Heart right ventricle (tissue), 16 donors: Measurements from ENCODE around the gene TBC1D8B. TPM values are rescaled to one million over a fixed set of nuclear protein-coding genes. Genes with fewer than 3 reads are reported as not detected.

Experiments
- ATAC-seq, 8 donors: fragments of 200-7000 bp; cut with Tn5 transposase; one replicate each; pipeline ENCODE4 v1.9.1; 2020; ENCODE audit warnings: mild to moderate bottlenecking in 8 of 8, moderate library complexity in 8 of 8, moderate number of reproducible peaks in 1 of 8
- DNase-seq, 2 donors: peaks; one replicate each; pipeline ENCODE4 v3.0.0-alpha.2; 2020
- H3K27ac ChIP-seq, 10 donors: fragments of 200-600 bp; sonication (generic) in 2 of 10; one replicate each; pipeline versions ENCODE4 v1.5.0 to v1.8.0; 2020 to 2022; ENCODE audit warnings: mild to moderate bottlenecking in 3 of 10
- H3K27me3 ChIP-seq, 7 donors: fragments of 200-600 bp; one replicate each; pipeline ENCODE4 v1.8.0; 2021 to 2022; ENCODE audit warnings: mild to moderate bottlenecking in 2 of 7
- H3K36me3 ChIP-seq, 9 donors: fragments of 200-600 bp; sonication (generic) in 1 of 9; one replicate each; pipeline versions ENCODE4 v1.5.0 to v1.8.0; 2020 to 2022; ENCODE audit warnings: mild to moderate bottlenecking in 2 of 9
- H3K4me1 ChIP-seq, 9 donors: fragments of 200-600 bp; sonication (generic) in 1 of 9; one replicate each; pipeline versions ENCODE4 v1.5.0 to v1.8.0; 2020 to 2022; ENCODE audit warnings: mild to moderate bottlenecking in 4 of 9
- H3K4me3 ChIP-seq, 10 donors: fragments of 200-600 bp; sonication (generic) in 2 of 10; one replicate each; pipeline versions ENCODE4 v1.5.0 to v1.8.0; 2020 to 2022; ENCODE audit warnings: mild to moderate bottlenecking in 7 of 10, moderate library complexity in 2 of 10
- H3K9me3 ChIP-seq, 11 donors: fragments of 200-600 bp in 10 of 11; sonication (generic) in 2 of 11; one replicate each; pipeline versions ENCODE4 v1.5.0 to v1.8.0; 2013 to 2022; ENCODE audit warnings: mild to moderate bottlenecking in 2 of 11, control low read depth in 1 of 11, moderate library complexity in 1 of 11
- WGBS, 2 donors: extraction: QIAGEN DNeasy Blood & Tissue Kit; methylation state at CpG; one replicate each; pipeline ENCODE4 v1.1.7; 2013; ENCODE audit warnings: inconsistent platforms in 1 of 2; 5-methylcytosine and 5-hydroxymethylcytosine counted together
- intact Hi-C, 10 donors: fragments of 100-400 bp; cut with DNase I; formaldehyde crosslinking; loops; one replicate each; pipeline versions ENCODE4 v1.11.1 to v1.14.2; 2022
- polyA plus RNA-seq, 2 donors: library from polyadenylated mRNA; stranded (reverse); fragments of 200-250 nt; gene quantifications; one replicate each; pipeline ENCODE4 v1.2.3, GENCODE V29; 2013
- total RNA-seq, 10 donors: library from RNA; stranded (reverse); fragmentation: NEBNext Ultra II Directional in 3 of 10; extraction: Animal tissue kit (Norgen Biotek cat#: 25700) in 3 of 10; gene quantifications; one replicate each; pipeline versions ENCODE4 v1.2.1 to v1.2.4, GENCODE V29; 2021 to 2023
- TF ChIP-seq, protein P1 (sequence below), 9 donors: fragments of 200-600 bp; sonication (generic) in 2 of 9; IDR thresholded peaks; one replicate each; pipeline versions ENCODE4 v1.5.0 to v1.8.0; 2021 to 2022; ENCODE audit warnings: antibody characterized with exemption in 9 of 9, mild to moderate bottlenecking in 5 of 9, moderate library complexity in 1 of 9
- donor health status: Arrhythmogenic right ventricular cardiomyopathy.
- donor health status: ischemic (EF 13 %, LVEDD 7.1; RV severe dilation, severe dysfunction).
- donor health status: healthy with polysubstance abuse.
- donor health status: DM: no; HTN: yes; CAD: no.
- donor health status: DM: no; HTN: no; CAD: no.
- donor health status: ischemic (EF 25% LVEDD 6.9; RV normal size, moderate dysfunction).
- donor health status: ischemic (EF 25% LVEDD 5.7; RV mildly dilated, moderate dysfunction).
- donor health status: healthy.
- donor health status: DM: yes; HTN: yes; CAD: no.
- donor health status: Ischemic cardiomyopathy.
- donor health status: ischemic (EF 35%, LVEDD 5.7; RV mildly dilated, moderate dysfunction).
- donor health status: nonischemic (EF 11% LVEDD 7.7; RV severe dilation, severe dysfunction).
- donor health status: DM: yes; HTN: yes; CAD: no.
- donor health status: PGD.
- donor health status: ischemic (EF 29% LVEDD 5.4; RV normal size, mild dysfunction).
- donor health status: nonischemic (EF 23%, LVEDD 6.1; RV moderate dilation, normal function).

TBC1D8B gene
- total and polyA plus RNA-seq, 12 donors, result 0.87 to 3.4 (median 2.1) TPM

GRCh38 chrX:106906361-106906760 lies 103.9 kb downstream of the TBC1D8B start:
- 44 to 46% methylated on average over 5 to 6 of the region's 6 CpGs for WGBS, 2 donors
- H3K36me3 ChIP-seq, result no peaks in the 10 kb centered on the region
- no peak for DNase-seq
- no peak for ATAC-seq
- H3K4me1 ChIP-seq, result no peaks in the 10 kb centered on the region
- H3K4me3 ChIP-seq, result no peak overlapping the region
- no peaks in the 10 kb centered on the region for H3K9me3 ChIP-seq
- H3K27ac ChIP-seq, result no peak overlapping the region
- intact Hi-C loops, result no loop called here
- peaks cover 0 to 8% (median 0%) of the 10 kb centered on the region in 7 donors for H3K27me3 ChIP-seq
- TF ChIP-seq, protein P1, sequence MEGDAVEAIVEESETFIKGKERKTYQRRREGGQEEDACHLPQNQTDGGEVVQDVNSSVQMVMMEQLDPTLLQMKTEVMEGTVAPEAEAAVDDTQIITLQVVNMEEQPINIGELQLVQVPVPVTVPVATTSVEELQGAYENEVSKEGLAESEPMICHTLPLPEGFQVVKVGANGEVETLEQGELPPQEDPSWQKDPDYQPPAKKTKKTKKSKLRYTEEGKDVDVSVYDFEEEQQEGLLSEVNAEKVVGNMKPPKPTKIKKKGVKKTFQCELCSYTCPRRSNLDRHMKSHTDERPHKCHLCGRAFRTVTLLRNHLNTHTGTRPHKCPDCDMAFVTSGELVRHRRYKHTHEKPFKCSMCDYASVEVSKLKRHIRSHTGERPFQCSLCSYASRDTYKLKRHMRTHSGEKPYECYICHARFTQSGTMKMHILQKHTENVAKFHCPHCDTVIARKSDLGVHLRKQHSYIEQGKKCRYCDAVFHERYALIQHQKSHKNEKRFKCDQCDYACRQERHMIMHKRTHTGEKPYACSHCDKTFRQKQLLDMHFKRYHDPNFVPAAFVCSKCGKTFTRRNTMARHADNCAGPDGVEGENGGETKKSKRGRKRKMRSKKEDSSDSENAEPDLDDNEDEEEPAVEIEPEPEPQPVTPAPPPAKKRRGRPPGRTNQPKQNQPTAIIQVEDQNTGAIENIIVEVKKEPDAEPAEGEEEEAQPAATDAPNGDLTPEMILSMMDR (IDR thresholded peaks at IDR 0.05), result no peak

- Histone ChIP-seq H3K4me3 (no peak overlapping the region), H3K27me3 (peaks cover 0 to 56% (median 0%) of the 10 kb centered on the region in 7 donors), H3K27ac (no peak overlapping the region), H3K36me3 (no peaks in the 10 kb centered on the region), H3K4me1 (peaks cover 0 to 6% (median 0%) of the 10 kb centered on the region in 9 donors), H3K9me3 (no peaks in the 10 kb centered on the region)
- intact Hi-C loops, result no loop called here
- TF ChIP-seq, protein P1 (IDR thresholded peaks at IDR 0.05), result no peak
- 79 to 80% methylated on average over 2 of the region's 2 CpGs for WGBS, 2 donors
- ATAC-seq (no peak), DNase-seq (no peak)
Observed at GRCh38 chrX:106912864-106913263, 110.4 kb downstream of the TBC1D8B start.

- H3K4me1 ChIP-seq, result peaks cover 0 to 8% (median 0%) of the 10 kb centered on the region in 9 donors
- intact Hi-C loops, result no loop called here
- H3K36me3 ChIP-seq, result no peaks in the 10 kb centered on the region
- no peak for DNase-seq
- no peak overlapping the region for H3K27ac ChIP-seq
- H3K9me3 ChIP-seq, result no peaks in the 10 kb centered on the region
- peaks cover 0 to 54% (median 0%) of the 10 kb centered on the region in 7 donors for H3K27me3 ChIP-seq
- WGBS, 2 donors, result 54 to 61% methylated on average over 6 of the region's 6 CpGs
- ATAC-seq, result no peak
- TF ChIP-seq, protein P1 (IDR thresholded peaks at IDR 0.05), result no peak
- H3K4me3 ChIP-seq, result no peak overlapping the region
Observed at GRCh38 chrX:106917830-106918500, 115.5 kb downstream of the TBC1D8B start.

DNA sequence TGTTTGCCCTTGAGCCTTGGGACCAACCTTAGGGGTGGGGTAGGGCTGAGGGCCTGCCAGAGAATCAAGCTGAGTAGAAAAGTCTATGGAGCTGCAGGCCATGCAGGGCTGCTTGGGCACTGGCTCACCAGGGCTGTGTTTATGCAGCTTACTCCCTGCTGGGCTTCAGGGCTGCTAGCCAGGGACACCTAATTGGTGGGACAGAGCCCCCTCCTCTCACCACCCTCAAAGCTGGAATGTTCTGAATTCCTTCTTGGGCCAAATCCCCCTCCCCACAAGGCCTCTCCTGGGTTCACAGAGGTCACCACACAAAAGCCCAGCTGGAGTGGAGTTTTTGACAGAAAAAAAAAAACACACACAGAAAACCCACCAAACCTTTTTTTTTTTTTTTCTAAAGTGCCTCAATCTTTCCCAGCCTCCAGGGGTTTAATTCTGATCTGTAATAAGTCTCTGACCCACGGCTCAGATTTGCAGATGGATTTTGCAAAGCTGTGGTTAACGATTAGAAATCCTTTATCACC lies 117.5 kb downstream of the TBC1D8B start, which contains the start of gene CLDN2:
Gene CLDN2 (plus strand): TSS at position 471 of the 521 bp plus-strand sequence. CDS start 7,827 bp downstream, outside the sequence.
- no peaks in the 10 kb centered on the region for H3K9me3 ChIP-seq
- ATAC-seq (no peak), DNase-seq (no peak)
- H3K27ac ChIP-seq, result no peak within 1 kb of the TSS
- 44 to 60% methylated on average over 2 of the region's 2 CpGs for WGBS, 2 donors
- TF ChIP-seq, protein P1 (IDR thresholded peaks at IDR 0.05), result no peak
- H3K36me3 ChIP-seq, result no peaks in the 10 kb centered on the region
- H3K27me3 ChIP-seq, result peaks cover 0 to 40% (median 0%) of the 10 kb centered on the region in 7 donors
- H3K4me1 ChIP-seq, result peaks cover 0 to 8% (median 0%) of the 10 kb centered on the region in 9 donors
- H3K4me3 ChIP-seq, result no peak within 1 kb of the TSS
- intact Hi-C loops, result no loop called here
